MCF 10A (cell line): ENCODE data around the gene CCDC27. TPM values are rescaled to one million over a fixed set of nuclear protein-coding genes. Genes with fewer than 3 reads are reported as not detected.

Experiments used
- BruUV-seq: library from RNA; stranded (reverse); fragments of 400-500 nt; replicated peaks from 2 replicates; lab custom pipeline; 2021; lab: Mats Ljungman, UMichigan
- CTCF ChIA-PET: fragments of 300-600 bp; sonication (Branson Sonifier 250); formaldehyde crosslinking; extraction: SDS; loops from one replicate; lab custom pipeline; 2021; ENCODE audit warnings: antibody characterized with exemption, inconsistent platforms; lab: Yijun Ruan, JAX
- POLR2A ChIA-PET: fragments of 300-600, 350-650 bp; sonication (Branson Sonifier 250); formaldehyde crosslinking; extraction: SDS; loops from one replicate; lab custom pipeline; 2020; ENCODE audit warnings: antibody characterized with exemption, inconsistent platforms; lab: Yijun Ruan, JAX
- DNase-seq: peaks from one replicate; pipeline ENCODE4 v3.0.0-alpha.2; 2018; ENCODE audit not compliant: unreplicated experiment
- H3K27ac Mint-ChIP-seq: one replicate; pipeline ENCODE4 v1.8.0; 2022; ENCODE audit warnings: mild to moderate bottlenecking, low read depth, mixed read lengths; ENCODE audit not compliant: unreplicated experiment
- H3K27me3 Mint-ChIP-seq: one replicate; pipeline ENCODE4 v1.8.0; 2022; ENCODE audit warnings: mixed read lengths; ENCODE audit not compliant: insufficient read depth, unreplicated experiment
- H3K36me3 Mint-ChIP-seq: one replicate; pipeline ENCODE4 v1.8.0; 2022; ENCODE audit warnings: mild to moderate bottlenecking, moderate library complexity, mixed read lengths; ENCODE audit not compliant: insufficient read depth, unreplicated experiment
- H3K4me1 Mint-ChIP-seq: one replicate; pipeline ENCODE4 v1.8.0; 2022; ENCODE audit warnings: mixed read lengths; ENCODE audit not compliant: insufficient read depth, unreplicated experiment
- H3K4me3 Mint-ChIP-seq: one replicate; pipeline ENCODE4 v1.8.0; 2022; ENCODE audit warnings: mild to moderate bottlenecking, moderate library complexity, mixed read lengths; ENCODE audit not compliant: unreplicated experiment
- H3K9me3 Mint-ChIP-seq: one replicate; pipeline ENCODE4 v1.8.0; 2022; ENCODE audit warnings: mixed read lengths; ENCODE audit not compliant: unreplicated experiment
- intact Hi-C: fragments of 100-400 bp; cut with micrococcal nuclease; formaldehyde crosslinking; loops from 2 replicates; pipeline ENCODE4 v1.14.1; 2022
- total RNA-seq: library from RNA; stranded (reverse); gene quantifications from 2 replicates; pipeline ENCODE4 v1.2.3, GENCODE V29; 2022
- TF ChIP-seq, protein P1 (sequence below): fragments of 200-600 bp; IDR thresholded peaks from one replicate; pipeline ENCODE4 v1.8.0; 2022; ENCODE audit warnings: antibody characterized with exemption, mild to moderate bottlenecking; ENCODE audit not compliant: unreplicated experiment

Gene CCDC27
- total RNA-seq, 1 experiment from 2014 or later, result not detected

DNA sequence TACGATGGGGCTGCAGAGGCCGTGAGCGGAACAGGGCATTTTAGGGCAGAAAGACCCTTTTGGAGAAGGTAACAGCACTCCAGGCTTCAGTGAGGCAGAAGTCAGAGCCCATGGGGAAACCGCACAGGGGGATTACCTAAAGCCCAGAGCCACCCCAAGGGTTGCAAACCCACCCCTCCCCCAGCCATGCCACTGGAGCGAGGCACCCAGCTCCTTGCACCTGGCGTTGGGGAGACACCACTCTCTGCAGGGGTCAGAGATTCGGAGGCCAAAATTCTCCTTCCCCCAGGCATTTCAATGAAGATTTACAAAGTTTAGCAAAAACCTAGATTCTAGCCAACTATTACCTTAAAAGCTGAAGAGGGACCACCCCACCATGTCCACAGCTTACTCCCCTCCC lies 38.4 kb upstream of the CCDC27 start:
- TF ChIP-seq, protein P1, sequence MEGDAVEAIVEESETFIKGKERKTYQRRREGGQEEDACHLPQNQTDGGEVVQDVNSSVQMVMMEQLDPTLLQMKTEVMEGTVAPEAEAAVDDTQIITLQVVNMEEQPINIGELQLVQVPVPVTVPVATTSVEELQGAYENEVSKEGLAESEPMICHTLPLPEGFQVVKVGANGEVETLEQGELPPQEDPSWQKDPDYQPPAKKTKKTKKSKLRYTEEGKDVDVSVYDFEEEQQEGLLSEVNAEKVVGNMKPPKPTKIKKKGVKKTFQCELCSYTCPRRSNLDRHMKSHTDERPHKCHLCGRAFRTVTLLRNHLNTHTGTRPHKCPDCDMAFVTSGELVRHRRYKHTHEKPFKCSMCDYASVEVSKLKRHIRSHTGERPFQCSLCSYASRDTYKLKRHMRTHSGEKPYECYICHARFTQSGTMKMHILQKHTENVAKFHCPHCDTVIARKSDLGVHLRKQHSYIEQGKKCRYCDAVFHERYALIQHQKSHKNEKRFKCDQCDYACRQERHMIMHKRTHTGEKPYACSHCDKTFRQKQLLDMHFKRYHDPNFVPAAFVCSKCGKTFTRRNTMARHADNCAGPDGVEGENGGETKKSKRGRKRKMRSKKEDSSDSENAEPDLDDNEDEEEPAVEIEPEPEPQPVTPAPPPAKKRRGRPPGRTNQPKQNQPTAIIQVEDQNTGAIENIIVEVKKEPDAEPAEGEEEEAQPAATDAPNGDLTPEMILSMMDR, result no peak
- BruUV-seq, result no TSS peak
- POLR2A ChIA-PET, result interaction anchor here (0.7 to 4.9 kb wide), 2 partner anchors 10 to 1526 kb away, joined by 3 to 72 read pairs; no protein-coding TSS in a partner anchor

DNA sequence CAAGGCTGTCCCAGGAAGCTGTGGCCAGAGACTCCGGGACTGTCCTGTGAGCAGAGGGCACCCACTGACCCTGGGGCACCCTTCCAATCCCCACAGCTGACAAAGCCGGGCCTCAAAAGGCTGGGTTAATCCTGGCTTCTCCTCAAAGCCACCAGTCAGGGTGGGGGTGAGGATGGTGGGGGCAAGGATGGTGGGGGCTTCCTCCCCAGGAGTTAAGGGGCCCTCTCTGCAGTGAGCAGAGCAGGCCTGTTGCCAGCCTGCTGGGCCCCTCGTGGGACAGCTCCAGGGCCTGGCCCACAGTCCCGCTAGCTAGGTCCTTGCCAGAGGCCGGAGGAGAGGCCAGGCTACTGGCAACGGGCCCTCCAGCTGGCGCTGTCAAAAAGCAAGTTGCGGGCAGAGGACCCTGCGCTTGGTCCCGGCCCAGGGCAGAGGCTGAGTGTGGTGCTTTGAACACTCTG lies 37.9 kb upstream of the CCDC27 start:
- Mint-ChIP-seq H3K9me3 (no peaks in the 10 kb centered on the region), H3K36me3 (no peaks in the 10 kb centered on the region), H3K27me3 (no peaks in the 10 kb centered on the region), H3K27ac (no peak overlapping the region), H3K4me1 (peaks cover 17% of the 10 kb centered on the region), H3K4me3 (no peak overlapping the region)
- no TSS peak for BruUV-seq
- no peak for DNase-seq
- intact Hi-C loops, result no loop called here
- CTCF ChIA-PET, result interaction anchor here (1.6 kb wide), 1 partner anchor 19 kb away, joined by 4 read pairs; no protein-coding TSS in a partner anchor
- POLR2A ChIA-PET, result interaction anchor here (0.7 to 4.9 kb wide), 2 partner anchors 10 to 1525 kb away, joined by 3 to 72 read pairs; no protein-coding TSS in a partner anchor
- TF ChIP-seq, protein P1, result no peak

More for the DNA sequence above, 38.4 kb upstream of the CCDC27 start:
- CTCF ChIA-PET, result interaction anchor here (1.6 kb wide), 1 partner anchor 18 kb away, joined by 4 read pairs; no protein-coding TSS in a partner anchor
- Mint-ChIP-seq H3K36me3 (no peaks in the 10 kb centered on the region), H3K4me1 (peaks cover 17% of the 10 kb centered on the region), H3K27ac (no peak overlapping the region), H3K27me3 (no peaks in the 10 kb centered on the region), H3K9me3 (no peaks in the 10 kb centered on the region), H3K4me3 (no peak overlapping the region)
- DNase-seq, result no peak
- intact Hi-C loops, result no loop called here

DNA sequence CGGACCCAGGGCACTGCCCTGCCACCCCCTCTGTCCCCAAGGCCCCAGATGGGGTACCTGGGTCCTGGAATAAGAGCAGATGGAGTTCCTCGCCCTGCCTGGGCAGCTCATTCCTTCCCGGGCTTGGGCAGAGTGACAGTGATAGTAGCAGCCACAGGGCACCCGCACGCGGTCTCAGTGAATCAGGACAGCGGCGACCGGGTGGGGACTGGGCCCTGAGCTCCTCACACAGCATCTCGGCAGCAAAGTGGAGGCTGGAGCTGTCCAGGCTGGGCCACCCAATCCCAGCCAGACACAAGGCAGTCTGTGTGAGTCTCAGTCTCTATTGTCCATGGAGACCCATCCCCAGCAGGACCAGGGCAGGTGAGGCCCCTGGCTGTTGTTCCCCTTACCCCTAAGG lies 37.4 kb upstream of the CCDC27 start:
- no TSS peak for BruUV-seq
- POLR2A ChIA-PET, result interaction anchor here (1.2 to 4.9 kb wide), 2 partner anchors 10 to 34 kb away, joined by 3 to 72 read pairs; no protein-coding TSS in a partner anchor
- DNase-seq, result no peak
- TF ChIP-seq, protein P1, result no peak
- Mint-ChIP-seq H3K9me3 (no peaks in the 10 kb centered on the region), H3K4me3 (no peak overlapping the region), H3K36me3 (no peaks in the 10 kb centered on the region), H3K27me3 (no peaks in the 10 kb centered on the region), H3K4me1 (peaks cover 17% of the 10 kb centered on the region), H3K27ac (no peak overlapping the region)
- CTCF ChIA-PET, result interaction anchor here (0.7 to 1.6 kb wide), 2 partner anchors 19 to 46 kb away, joined by 3 to 4 read pairs; no protein-coding TSS in a partner anchor
- intact Hi-C loops, result no loop called here

DNA sequence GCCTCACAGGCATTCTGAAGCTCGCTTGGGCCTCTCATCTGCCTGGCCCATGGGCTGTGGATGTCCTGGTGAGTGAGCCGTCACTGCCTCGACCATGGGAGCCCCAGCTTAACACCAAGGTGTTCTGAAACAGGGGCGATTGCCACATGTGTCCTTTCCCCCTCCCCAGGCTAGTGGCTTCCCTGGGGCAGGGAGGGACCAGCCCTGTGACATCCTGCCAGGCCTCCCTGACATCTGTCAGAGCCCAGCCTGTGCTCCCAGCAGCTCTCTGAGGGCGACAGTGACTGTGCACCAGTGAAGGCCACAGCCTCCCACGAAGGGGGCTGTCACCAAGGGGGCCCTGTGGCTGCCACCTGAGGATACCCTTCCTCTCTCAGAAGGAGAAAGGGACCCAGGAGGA lies 35.9 kb upstream of the CCDC27 start:
- Mint-ChIP-seq H3K4me1 (peaks cover 22% of the 10 kb centered on the region), H3K27me3 (no peaks in the 10 kb centered on the region), H3K36me3 (no peaks in the 10 kb centered on the region), H3K4me3 (no peak overlapping the region), H3K9me3 (no peaks in the 10 kb centered on the region), H3K27ac (no peak overlapping the region)
- intact Hi-C loops, result no loop called here
- ChIA-PET POLR2A (interaction anchor here (0.6 to 4.9 kb wide), 5 partner anchors 12 to 47 kb away, joined by 3 to 72 read pairs (median 8); no protein-coding TSS in a partner anchor), CTCF (interaction anchor here (0.9 to 2.8 kb wide), 10 partner anchors 8 to 151 kb away, joined by 3 to 10 read pairs (median 4); no protein-coding TSS in a partner anchor)
- BruUV-seq, result no TSS peak
- TF ChIP-seq, protein P1, result no peak
- no peak for DNase-seq
